Measurements from ENCODE around the gene SNORC. TPM values are rescaled to one million over a fixed set of nuclear protein-coding genes. Genes with fewer than 3 reads are reported as not detected.
A peak's percentile ranks its signal among the peaks of the same experiment; 100 is the strongest.

The SNORC gene
- polyA plus RNA-seq, 3 donors, result 0.61 TPM; not detected in 2

- Histone ChIP-seq H3K9ac (ENCODE audit: insufficient read depth, low read length, poor library complexity, severe bottlenecking) (no peak overlapping the region), H3K9me3 (replicated peaks in 1 of 2; ENCODE audit: control insufficient read depth in 1 of 2, insufficient read depth in 1 of 2, low read length in 2 of 2) (peaks cover 3 to 27% of the 10 kb centered on the region in 2 donors), H3K4me3 (replicated peaks in 1 of 3; ENCODE audit: low read depth in 2 of 3, low read length in 3 of 3) (peak overlapping the region in 1 of 3 experiments; percentile 34), H3K36me3 (replicated peaks in 1 of 2; ENCODE audit: control insufficient read depth in 1 of 2, insufficient read depth in 2 of 2, low read length in 2 of 2) (no peaks in the 10 kb centered on the region), H4K20me1 (ENCODE audit: insufficient read depth, low read length) (no peaks in the 10 kb centered on the region), H3K27ac (ENCODE audit: low read depth in 1 of 2, low read length in 2 of 2) (no peak overlapping the region), H3K27me3 (ENCODE audit: control insufficient read depth in 2 of 2, insufficient read depth in 2 of 2, low read length in 2 of 2) (peaks cover 48 to 68% of the 10 kb centered on the region in 2 donors), H2AFZ (ENCODE audit: insufficient read depth, low read depth, low read length, poor library complexity, severe bottlenecking) (no peak overlapping the region), H3K4me1 (ENCODE audit: control insufficient read depth in 1 of 2, insufficient read depth in 2 of 2, low read length in 2 of 2) (peaks cover 0 to 8% of the 10 kb centered on the region in 2 donors), H3K79me2 (ENCODE audit: insufficient read depth, low read length) (no peaks in the 10 kb centered on the region), H3K4me2 (replicated peaks; ENCODE audit: extremely low read depth, low read length, poor library complexity, severe bottlenecking) (peak overlapping the region; percentile 55)
- under 1% methylated on average over 114 of the region's 114 CpGs for WGBS (ENCODE audit: insufficient coverage)
- Mint-ChIP-seq H3K27me3 (ENCODE audit: low read depth in 3 of 3) (peaks cover 62 to 86% (median 70%) of the 10 kb centered on the region in 3 donors), H3K4me1 (peaks cover 3% of the 10 kb centered on the region), H3K4me3 (peak overlapping the region in 1 of 2 donors; percentile 80), H3K27ac (no peak overlapping the region), H3K36me3 (peaks cover 0 to 2% of the 10 kb centered on the region in 2 donors), H3K9me3 (peaks cover 0 to 25% (median 15%) of the 10 kb centered on the region in 7 donors)
- intact Hi-C loops (cut with micrococcal nuclease), result no loop called here
- no peak for TF ChIP-seq CTCF (IDR thresholded peaks at IDR 0.05)
- no peak for DNase-seq
These were observed 57.9 kb downstream of the SNORC start for GRCh38 chr2:232927793-232928550.

Small RNA genes lying within 50 kb of the gene (small RNA-seq; reads per million reads assigned to genes)
- gene RF00019 (ENCODE audit: insufficient read length, low read depth), result not detected

Other genes with a start within 250 kb of the SNORC start
- gene EFHD1, start 236.7 kb upstream of the SNORC start, polyA plus RNA-seq, result not detected
- gene GIGYF2, start 172.9 kb upstream of the SNORC start, polyA plus RNA-seq, result 10 to 100 TPM in 2 of 3 donors, 1 to 10 TPM in 1; 7.7 to 20.7 (median 17.3) TPM
- not detected for gene KCNJ13, start 93.7 kb upstream of the SNORC start, polyA plus RNA-seq
- not detected for gene NGEF, start 143.0 kb downstream of the SNORC start, polyA plus RNA-seq
- not detected for gene NEU2, start 162.4 kb downstream of the SNORC start, polyA plus RNA-seq
- 10 to 100 TPM; 30.6 to 90.2 (median 54.8) TPM for gene INPP5D, start 190.1 kb downstream of the SNORC start, polyA plus RNA-seq

All from CD14-positive monocyte (primary cell).